PC-9 (cell line): ENCODE data around the gene LCE3A. TPM values are rescaled to one million over a fixed set of nuclear protein-coding genes. Genes with fewer than 3 reads are reported as not detected.
"Not testable (repeated sequence)": the region's sequence is repeated elsewhere in the genome, so short reads cannot be mapped to it uniquely, and the experiment has no call there.

Experiments
- BruUV-seq: library from RNA; stranded (reverse); fragments of 400-500 nt; replicated peaks from 2 replicates; lab custom pipeline; 2021; lab: Mats Ljungman, UMichigan
- CTCF ChIA-PET: fragments of 300-600 bp; sonication (Branson Sonifier 250); formaldehyde crosslinking; loops from one replicate; lab custom pipeline; 2022; ENCODE audit warnings: antibody characterized with exemption; lab: Charles Lee
- POLR2A ChIA-PET: fragments of 300-600 bp; sonication (Branson Sonifier 250); formaldehyde crosslinking; loops from one replicate; lab custom pipeline; 2022; ENCODE audit warnings: antibody characterized with exemption; ENCODE audit not compliant: unreplicated experiment; lab: Charles Lee
- DNase-seq, 2 experiments: peaks; one replicate each; pipeline versions ENCODE4 v3.0.0 to v3.0.0-alpha.2; 2015 to 2022; ENCODE audit warnings: mixed read lengths in 1 of 2
- H2AFZ ChIP-seq: fragments of 200-600 bp; sonication (generic); 2 replicates; pipeline ENCODE4 v1.8.1; 2017; ENCODE audit warnings: antibody characterized with exemption
- H3F3A ChIP-seq: fragments of 200-600 bp; sonication (generic); 2 replicates; pipeline ENCODE4 v1.8.1; 2017; ENCODE audit warnings: antibody characterized with exemption, mild to moderate bottlenecking, low read depth; ENCODE audit not compliant: insufficient read depth
- H3K27ac ChIP-seq: fragments of 200-600 bp; sonication (generic); 2 replicates; pipeline ENCODE4 v1.6.1; 2016; ENCODE audit warnings: mixed run types
- H3K27me3 ChIP-seq: fragments of 200-600 bp; sonication (generic); 2 replicates; pipeline ENCODE4 v1.6.1; 2016; ENCODE audit warnings: low read depth, mixed run types; ENCODE audit not compliant: insufficient read depth
- H3K36me3 ChIP-seq: fragments of 200-600 bp; sonication (generic); 2 replicates; pipeline ENCODE4 v1.6.1; 2016; ENCODE audit warnings: low read depth, mixed run types
- H3K4me1 ChIP-seq: fragments of 200-600 bp; sonication (generic); replicated peaks from 2 replicates; pipeline ENCODE4 v1.6.1; 2016; ENCODE audit warnings: mixed run types; ENCODE audit not compliant: insufficient read depth
- H3K4me2 ChIP-seq: fragments of 200-600 bp; sonication (generic); 2 replicates; pipeline ENCODE4 v1.6.1; 2017; ENCODE audit warnings: mixed run types
- H3K4me3 ChIP-seq: fragments of 200-600 bp; sonication (generic); 2 replicates; pipeline ENCODE4 v1.6.1; 2016; ENCODE audit warnings: mixed run types
- H3K79me2 ChIP-seq: fragments of 200-600 bp; sonication (generic); 2 replicates; pipeline ENCODE4 v1.6.1; 2017; ENCODE audit warnings: low read depth, mixed run types
- H3K9me2 ChIP-seq: fragments of 200-600 bp; sonication (generic); 2 replicates; pipeline ENCODE4 v1.8.1; 2017; ENCODE audit warnings: mild to moderate bottlenecking; ENCODE audit not compliant: insufficient read depth
- H3K9me3 ChIP-seq: fragments of 200-600 bp; sonication (generic); 2 replicates; pipeline ENCODE4 v1.8.1; 2016; ENCODE audit warnings: low read depth; ENCODE audit not compliant: insufficient read depth
- H4K20me1 ChIP-seq: fragments of 200-600 bp; sonication (generic); 2 replicates; pipeline ENCODE4 v1.8.1; 2017; ENCODE audit not compliant: insufficient read depth
- CTCF ChIP-seq: fragments of 200-600 bp; sonication (generic); conservative IDR thresholded peaks from 2 replicates; pipeline ENCODE4 v1.6.1; 2017; ENCODE audit warnings: mixed run types, antibody characterized with exemption, mild to moderate bottlenecking, moderate library complexity
- EZH2 ChIP-seq: fragments of 200-600 bp; sonication (generic); IDR thresholded peaks from 2 replicates; pipeline ENCODE4 v1.8.0; 2017; ENCODE audit warnings: antibody characterized with exemption, low read depth
- intact Hi-C: fragments of 100-400 bp; cut with micrococcal nuclease; formaldehyde crosslinking; loops from one replicate; pipeline ENCODE4 v1.10.0; 2022; ENCODE audit not compliant: unreplicated experiment
- total RNA-seq: library from RNA; stranded (reverse); gene quantifications from 2 replicates; pipeline ENCODE4 v1.2.3, GENCODE V29; 2021

The LCE3A gene
- total RNA-seq, 1 experiment from 2014 or later: not detected

- Histone ChIP-seq H3K27me3 (peaks cover 9% of the 10 kb centered on the region; the same call in 1 of the 2 replicates), H3K79me2 (no peaks in the 10 kb centered on the region), H3K9me3 (no peaks in the 10 kb centered on the region), H3K4me2 (no peak overlapping the region), H3K36me3 (no peaks in the 10 kb centered on the region), H3K9me2 (no peaks in the 10 kb centered on the region), H4K20me1 (no peaks in the 10 kb centered on the region), H3K4me3 (no peak overlapping the region), H3K27ac (no peak overlapping the region), H3K4me1 (no peaks in the 10 kb centered on the region), H3F3A (no peaks in the 10 kb centered on the region), H2AFZ (no peak overlapping the region)
- no peak for DNase-seq
- no TSS peak for BruUV-seq
- TF ChIP-seq CTCF (peak; percentile 59), EZH2 (no peak)
- intact Hi-C loops: no loop called here
- ChIA-PET CTCF (no interaction called here), POLR2A (no interaction called here)
These were observed 37.3 kb downstream of the LCE3A start for GRCh38 chr1:152585586-152585985.

GRCh38 chr1:152582647-152583046, 40.3 kb downstream of the LCE3A start:
- intact Hi-C loops: no loop called here
- H3K27me3 ChIP-seq: peaks cover 17% of the 10 kb centered on the region; the same call in 1 of the 2 replicates
- no peaks in the 10 kb centered on the region for H3K9me2 ChIP-seq
- H3K79me2 ChIP-seq: no peaks in the 10 kb centered on the region
- no peaks in the 10 kb centered on the region for H3F3A ChIP-seq
- no peak overlapping the region for H3K4me2 ChIP-seq
- no peak for TF ChIP-seq CTCF
- TF ChIP-seq EZH2: no peak
- no peak overlapping the region for H3K27ac ChIP-seq
- CTCF ChIA-PET: no interaction called here
- H3K4me3 ChIP-seq: no peak overlapping the region
- DNase-seq: no peak
- no TSS peak for BruUV-seq
- no peaks in the 10 kb centered on the region for H3K9me3 ChIP-seq
- H3K36me3 ChIP-seq: no peaks in the 10 kb centered on the region
- H3K4me1 ChIP-seq: no peaks in the 10 kb centered on the region
- no peak overlapping the region for H2AFZ ChIP-seq
- POLR2A ChIA-PET: no interaction called here
- H4K20me1 ChIP-seq: no peaks in the 10 kb centered on the region

- no peaks in the 10 kb centered on the region for H3K36me3 ChIP-seq
- H3K9me3 ChIP-seq: no peaks in the 10 kb centered on the region
- intact Hi-C loops: no loop called here
- no peaks in the 10 kb centered on the region for H4K20me1 ChIP-seq
- H3K79me2 ChIP-seq: no peaks in the 10 kb centered on the region
- DNase-seq: no peak
- no peak within 1 kb of the TSS for H3K27ac ChIP-seq
- no TSS peak for BruUV-seq
- ChIA-PET CTCF (no interaction called here), POLR2A (no interaction called here)
- no peaks in the 10 kb centered on the region for H3F3A ChIP-seq
- no peak within 1 kb of the TSS for H3K4me2 ChIP-seq
- H2AFZ ChIP-seq: no peak within 1 kb of the TSS
- H3K4me1 ChIP-seq: no peaks in the 10 kb centered on the region
- no peak for TF ChIP-seq EZH2
- TF ChIP-seq CTCF: no peak
- H3K27me3 ChIP-seq: peaks cover 17% of the 10 kb centered on the region; the same call in 1 of the 2 replicates
- H3K4me3 ChIP-seq: no peak within 1 kb of the TSS
- no peaks in the 10 kb centered on the region for H3K9me2 ChIP-seq
These were observed 42.5 kb downstream of the LCE3A start, which contains the start of gene LCE3D for GRCh38 chr1:152580433-152580832. Gene LCE3D, minus strand, starts transcription at chr1:152580516. Its CDS starts 580 bp downstream, at chr1:152579936.

GRCh38 chr1:152579526-152579925, 43.4 kb downstream of the LCE3A start:
- DNase-seq, H3K27ac ChIP-seq, H3K4me3 ChIP-seq, H3F3A ChIP-seq, intact Hi-C loops, H3K36me3 ChIP-seq, BruUV-seq, H4K20me1 ChIP-seq, CTCF ChIA-PET, POLR2A ChIA-PET, H3K4me2 ChIP-seq, H3K79me2 ChIP-seq, H3K9me3 ChIP-seq, H3K4me1 ChIP-seq, H2AFZ ChIP-seq, H3K9me2 ChIP-seq: not testable (repeated sequence)
- H3K27me3 ChIP-seq: peaks cover 17% of the 10 kb centered on the region; the same call in 1 of the 2 replicates
